Type B pancreatic cell (in vitro differentiated cells): Measurements from ENCODE around the gene CDK5RAP2. TPM values are rescaled to one million over a fixed set of nuclear protein-coding genes. Genes with fewer than 3 reads are reported as not detected.

Experiments
- DNase-seq: peaks from one replicate; pipeline ENCODE4 v3.0.0; 2021; ENCODE audit warnings: mixed read lengths; ENCODE audit not compliant: unreplicated experiment; ENCODE audit errors: extremely low spot score
- H3K27ac Mint-ChIP-seq: 2 replicates; pipeline ENCODE4 v1.8.0; 2021; ENCODE audit warnings: mild to moderate bottlenecking, mixed read lengths
- H3K27me3 Mint-ChIP-seq: 2 replicates; pipeline ENCODE4 v1.8.0; 2021; ENCODE audit warnings: mixed read lengths
- H3K36me3 Mint-ChIP-seq: 2 replicates; pipeline ENCODE4 v1.8.0; 2021; ENCODE audit warnings: mixed read lengths
- H3K4me1 Mint-ChIP-seq: one replicate; pipeline ENCODE4 v1.8.0; 2021; ENCODE audit warnings: mixed read lengths; ENCODE audit not compliant: unreplicated experiment
- H3K4me3 Mint-ChIP-seq: 2 replicates; pipeline ENCODE4 v1.8.0; 2021; ENCODE audit warnings: mild to moderate bottlenecking, mixed read lengths
- H3K9me3 Mint-ChIP-seq: 2 replicates; pipeline ENCODE4 v1.8.0; 2021; ENCODE audit warnings: mixed read lengths
- CTCF ChIP-seq: fragments of 200-600 bp; sonication (generic); conservative IDR thresholded peaks from 2 replicates; pipeline ENCODE4 v1.5.0; 2021; ENCODE audit warnings: antibody characterized with exemption, mild to moderate bottlenecking
- total RNA-seq: library from RNA; stranded (reverse); gene quantifications from 2 replicates; pipeline ENCODE4 v1.2.1, GENCODE V29; 2021; ENCODE audit warnings: low replicate concordance

CDK5RAP2 gene
- total RNA-seq, 1 donor from 2014 or later: 69.2 TPM

GRCh38 chr9:120583958-120584369 is 4.0 kb upstream of the CDK5RAP2 start:
- no peaks in the 10 kb centered on the region for H3K27me3 Mint-ChIP-seq
- TF ChIP-seq CTCF: no peak
- peak overlapping the region; percentile 72 for H3K27ac Mint-ChIP-seq
- peak overlapping the region; percentile 17 for H3K4me3 Mint-ChIP-seq
- no peaks in the 10 kb centered on the region for H3K9me3 Mint-ChIP-seq
- peaks cover 3% of the 10 kb centered on the region for H3K36me3 Mint-ChIP-seq
- peaks cover 19% of the 10 kb centered on the region for H3K4me1 Mint-ChIP-seq
- DNase-seq: no peak

DNA sequence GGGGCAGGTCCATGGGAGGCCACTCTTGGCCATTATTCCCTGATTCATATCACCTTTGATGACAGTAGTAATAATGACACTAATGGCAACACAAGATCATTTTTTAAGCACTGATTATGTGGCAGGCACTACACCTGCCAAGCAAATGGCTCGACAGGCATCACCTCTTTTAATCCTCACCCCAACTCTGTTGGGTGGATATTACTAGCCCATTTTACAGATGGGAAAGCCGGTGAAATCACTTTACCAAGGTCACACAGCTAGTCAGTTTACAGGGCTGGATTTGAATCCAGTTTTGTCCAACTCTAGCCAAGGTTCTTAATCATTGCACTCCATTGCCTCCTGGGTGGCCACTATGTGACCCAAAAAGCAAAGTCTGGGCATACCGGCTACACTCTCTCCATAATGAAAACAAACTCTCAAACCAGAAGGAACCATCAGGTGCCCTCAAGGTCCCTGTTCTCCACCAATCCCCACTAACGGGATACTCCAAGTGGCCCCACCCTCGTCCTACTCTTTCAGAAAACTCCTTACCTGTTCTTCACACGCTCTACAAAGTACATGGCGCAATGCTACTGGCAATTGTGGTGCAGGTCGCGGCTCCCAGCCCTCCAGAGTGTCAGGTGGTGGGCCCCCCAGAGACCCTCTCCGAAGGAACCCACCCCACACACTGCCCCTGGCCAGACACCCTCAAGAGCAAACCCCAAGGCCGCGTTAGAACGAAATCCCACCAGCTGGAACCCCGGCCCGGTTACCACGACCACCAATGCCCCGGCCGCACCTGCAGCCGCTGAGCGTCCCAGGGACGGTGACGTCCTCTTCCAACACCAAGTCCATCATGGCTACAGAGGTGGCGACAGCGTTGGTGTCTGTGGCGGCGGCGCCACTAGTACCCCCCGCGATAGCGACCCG is 572 bp downstream of the CDK5RAP2 start:
- Mint-ChIP-seq H3K4me3 (peak overlapping the region; percentile 98), H3K27me3 (no peaks in the 10 kb centered on the region), H3K27ac (peak overlapping the region; percentile 93), H3K36me3 (peaks cover 8% of the 10 kb centered on the region), H3K4me1 (peaks cover 28% of the 10 kb centered on the region), H3K9me3 (no peaks in the 10 kb centered on the region)
- DNase-seq: no peak
- TF ChIP-seq CTCF: no peak

- H3K4me1 Mint-ChIP-seq: peaks cover 25% of the 10 kb centered on the region
- TF ChIP-seq CTCF: no peak
- no peak overlapping the region for H3K27ac Mint-ChIP-seq
- peaks cover 13% of the 10 kb centered on the region for H3K36me3 Mint-ChIP-seq
- DNase-seq: no peak
- no peak overlapping the region for H3K4me3 Mint-ChIP-seq
- H3K9me3 Mint-ChIP-seq: no peaks in the 10 kb centered on the region
- no peaks in the 10 kb centered on the region for H3K27me3 Mint-ChIP-seq
Observed at GRCh38 chr9:120574473-120574872, 5.5 kb downstream of the CDK5RAP2 start.

- H3K27ac Mint-ChIP-seq: no peak overlapping the region
- H3K9me3 Mint-ChIP-seq: no peaks in the 10 kb centered on the region
- no peak for TF ChIP-seq CTCF
- no peaks in the 10 kb centered on the region for H3K27me3 Mint-ChIP-seq
- peaks cover 27% of the 10 kb centered on the region for H3K36me3 Mint-ChIP-seq
- no peak for DNase-seq
- H3K4me1 Mint-ChIP-seq: peaks cover 14% of the 10 kb centered on the region
- H3K4me3 Mint-ChIP-seq: no peak overlapping the region
Observed at GRCh38 chr9:120572472-120572871, 7.5 kb downstream of the CDK5RAP2 start.

- Mint-ChIP-seq H3K36me3 (peaks cover 27% of the 10 kb centered on the region), H3K27ac (no peak overlapping the region), H3K4me1 (peaks cover 13% of the 10 kb centered on the region), H3K4me3 (no peak overlapping the region), H3K9me3 (no peaks in the 10 kb centered on the region), H3K27me3 (no peaks in the 10 kb centered on the region)
- no peak for TF ChIP-seq CTCF
- no peak for DNase-seq
Observed at GRCh38 chr9:120571443-120572257, 8.3 kb downstream of the CDK5RAP2 start.
